HepG2 (cell line): ENCODE data around the gene DIS3L2. TPM values are rescaled to one million over a fixed set of nuclear protein-coding genes. Genes with fewer than 3 reads are reported as not detected.

ENCODE experiments used
- ATAC-seq: fragments of 200-7000 bp; cut with Tn5 transposase; 3 replicates; pipeline ENCODE4 v1.9.1; 2020; ENCODE audit warnings: mild to moderate bottlenecking, moderate library complexity
- BruUV-seq: library from RNA; stranded (reverse); fragments of 400-500 nt; replicated peaks from 2 replicates; lab custom pipeline; 2021; lab: Mats Ljungman, UMichigan
- CTCF ChIA-PET: fragments of 300-600 bp; formaldehyde crosslinking; extraction: SDS; loops from one replicate; lab custom pipeline; 2021; ENCODE audit warnings: low total read pairs, inconsistent platforms, low intra/inter-chr PET ratio; lab: Yijun Ruan, JAX
- POLR2A ChIA-PET: fragments of 350-600 bp; sonication (Branson Sonifier 250); formaldehyde crosslinking; loops from one replicate; lab custom pipeline; 2020; ENCODE audit warnings: antibody characterized with exemption, inconsistent platforms; lab: Yijun Ruan, JAX
- DNase-seq: peaks from one replicate; pipeline ENCODE4 v3.0.0-alpha.2; 2015; ENCODE audit warnings: low spot score
- FAIRE-seq: peaks from 3 replicates; lab custom pipeline; 2011; peaks lifted over from hg19 to GRCh38; lab: Jason Lieb, UNC
- H2AFZ ChIP-seq: one replicate; pipeline ENCODE4 v1.6.1; 2011; ENCODE audit warnings: low read length, inconsistent platforms
- H3K27ac ChIP-seq: fragments of 300-600 bp; 3 replicates; pipeline ENCODE4 v1.8.0; 2011; ENCODE audit warnings: mixed run types, mild to moderate bottlenecking, mixed read lengths, low read length, inconsistent platforms; ENCODE audit not compliant: insufficient read depth; ENCODE audit errors: extremely low read length
- H3K27me3 ChIP-seq, 2 experiments: fragments of 200-600 bp in 1 of 2; 2 replicates in 1 of 2; 3 replicates in 1 of 2; pipeline versions ENCODE4 v1.6.0 to v1.8.0; 2011; ENCODE audit warnings: low read length in 2 of 2, mild to moderate bottlenecking in 2 of 2, moderate library complexity in 2 of 2, inconsistent platforms in 1 of 2; ENCODE audit not compliant: insufficient read depth in 2 of 2, control insufficient read depth in 1 of 2
- H3K36me3 ChIP-seq, 2 experiments: fragments of 200-600 bp in 1 of 2; replicated peaks in 1 of 2; 2 replicates in 1 of 2; 3 replicates in 1 of 2; pipeline versions ENCODE4 v1.5.1 to v1.8.0; 2011; ENCODE audit warnings: low read length in 2 of 2, inconsistent platforms in 1 of 2; ENCODE audit not compliant: insufficient read depth in 2 of 2, control insufficient read depth in 1 of 2
- H3K4me1 ChIP-seq: 2 replicates; pipeline ENCODE4 v1.5.1; 2012; ENCODE audit warnings: low read length, inconsistent platforms; ENCODE audit not compliant: insufficient read depth
- H3K4me2 ChIP-seq: 2 replicates; pipeline ENCODE4 v1.6.0; 2011; ENCODE audit warnings: low read depth, low read length, inconsistent platforms
- H3K4me3 ChIP-seq, 3 experiments: fragments of 200-600 bp in 1 of 3; sonication (generic), shearing (Covaris generic) in 1 of 3; replicated peaks in 1 of 3; 2 replicates each; pipeline ENCODE4 v1.5.1; 2011 to 2016; ENCODE audit warnings: low read length in 3 of 3, inconsistent platforms in 2 of 3, low read depth in 2 of 3, mild to moderate bottlenecking in 2 of 3, control low read depth in 1 of 3, mixed read lengths in 1 of 3; ENCODE audit not compliant: insufficient read depth in 1 of 3
- H3K79me2 ChIP-seq: one replicate; pipeline ENCODE4 v1.6.1; 2011; ENCODE audit warnings: low read length, inconsistent platforms; ENCODE audit not compliant: insufficient read depth
- H3K9ac ChIP-seq: 2 replicates; pipeline ENCODE4 v1.6.0; 2011; ENCODE audit warnings: mild to moderate bottlenecking, low read depth, low read length, inconsistent platforms; ENCODE audit not compliant: insufficient read depth
- H3K9me3 ChIP-seq: 2 replicates; pipeline ENCODE4 v1.5.1; 2012; ENCODE audit warnings: mild to moderate bottlenecking, low read length
- H4K20me1 ChIP-seq: 2 replicates; pipeline ENCODE4 v1.6.0; 2011; ENCODE audit warnings: inconsistent platforms, mild to moderate bottlenecking, low read length, moderate library complexity; ENCODE audit not compliant: insufficient read depth
- FIP1L1 ChIP-seq: fragments of 200-400 bp; formaldehyde crosslinking; IDR thresholded peaks from 2 replicates; pipeline ENCODE4 v1.6.1; 2018; ENCODE audit warnings: low read depth, mild to moderate bottlenecking, low read length, moderate library complexity, borderline replicate concordance; ENCODE audit not compliant: insufficient read depth
- FLYWCH1 ChIP-seq: sonication (generic); formaldehyde crosslinking; IDR thresholded peaks from 2 replicates; pipeline ENCODE4 v1.8.1; 2023; ENCODE audit warnings: mild to moderate bottlenecking, missing genetic modification reagents
- MTF1 ChIP-seq: sonication (generic); formaldehyde crosslinking; IDR thresholded peaks from 2 replicates; pipeline ENCODE4 v1.5.0; 2020; ENCODE audit warnings: missing genetic modification reagents
- SRSF1 ChIP-seq: fragments of 200-400 bp; formaldehyde crosslinking; optimal IDR thresholded peaks from 2 replicates; pipeline ENCODE3; 2017; ENCODE audit warnings: mild to moderate bottlenecking, low read depth, low read length, moderate library complexity
- YEATS4 ChIP-seq: sonication (generic); formaldehyde crosslinking; IDR thresholded peaks from 2 replicates; pipeline ENCODE4 v1.4.0; 2020; ENCODE audit warnings: missing genetic modification reagents, borderline replicate concordance
- ZNF207 ChIP-seq: fragments of 450-650 bp; IDR thresholded peaks from 2 replicates; pipeline ENCODE4 v1.6.1; 2016; ENCODE audit warnings: antibody characterized with exemption, borderline replicate concordance
- ZNF232 ChIP-seq: sonication (generic); formaldehyde crosslinking; IDR thresholded peaks from 2 replicates; pipeline ENCODE4 v1.4.0; 2020; ENCODE audit warnings: missing genetic modification reagents, borderline replicate concordance
- WGBS: methylation state at CpG from one replicate; pipeline ENCODE4 v1.1.6; 2017; ENCODE audit warnings: low lambda C conversion rate; 5-methylcytosine and 5-hydroxymethylcytosine counted together
- in situ Hi-C: cut with HindIII; loops from 2 replicates; pipeline ENCODE4 v1.10.0; 2017; ENCODE audit warnings: low pct_unique_long_range_greater_than_20kb; ENCODE audit not compliant: extremely low pct_ligation_motif_present
- intact Hi-C: fragments of 100-400 bp; cut with micrococcal nuclease; formaldehyde crosslinking; loops from one replicate; pipeline ENCODE4 v1.10.0; 2022; ENCODE audit not compliant: unreplicated experiment
- polyA plus RNA-seq, 8 experiments: library from polyadenylated mRNA; depleted of rRNA in 3 of 8; stranded (reverse) in 7 of 8; unstranded in 1 of 8; fragments of >200 nt; fragmentation: Illumina TruSeq in 4 of 8; extraction: Trizol in 4 of 8; gene quantifications; 2 replicates each; pipeline versions ENCODE4 v1.2.1 to v1.2.3, GENCODE V29; 2011 to 2016; ENCODE audit warnings: low read depth in 4 of 8, missing spikeins in 1 of 8, mixed read lengths in 1 of 8; ENCODE audit not compliant: insufficient read depth in 1 of 8
- total RNA-seq, 5 experiments: library from RNA; depleted of rRNA; stranded (reverse); fragments of >200 nt; fragmentation: Illumina TruSeq; extraction: Trizol; gene quantifications; 2 replicates each; pipeline ENCODE4 v1.2.3, GENCODE V29; 2016; ENCODE audit warnings: low read depth in 1 of 5
- TF ChIP-seq, protein P1 (sequence below): sonication (generic); formaldehyde crosslinking; IDR thresholded peaks from 2 replicates; pipeline ENCODE4 v1.4.0; 2020; ENCODE audit warnings: missing genetic modification reagents

DIS3L2 gene
- total and polyA plus RNA-seq, 2 of the 13 experiments (the other 11 are each of a cell fraction or from before 2014, with no cell fraction given): 7.0 to 23.9 TPM

DNA sequence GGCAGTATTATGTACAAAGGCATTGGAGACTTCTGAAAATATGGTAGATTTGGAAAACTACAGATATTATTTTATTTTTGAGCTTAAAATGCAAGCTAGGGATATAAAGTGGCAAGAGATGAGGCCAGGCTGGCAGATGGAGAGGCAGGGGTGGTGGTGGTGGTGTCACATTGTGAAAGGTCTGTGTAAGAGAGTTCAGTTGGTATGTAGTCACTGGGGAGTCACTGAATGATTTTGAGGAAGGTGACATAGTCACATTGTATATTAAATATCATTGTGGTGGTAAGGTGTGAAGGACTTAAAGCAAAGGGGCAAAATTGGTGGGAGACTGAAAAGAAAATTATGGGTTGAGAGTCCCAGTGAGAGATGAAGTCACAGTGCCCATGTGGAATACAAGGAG is 82.5 kb downstream of the DIS3L2 start (continued):
- TF ChIP-seq FLYWCH1: no peak
- no peak for TF ChIP-seq MTF1 (CRISPR knock-in tag)
- TF ChIP-seq, protein P1, sequence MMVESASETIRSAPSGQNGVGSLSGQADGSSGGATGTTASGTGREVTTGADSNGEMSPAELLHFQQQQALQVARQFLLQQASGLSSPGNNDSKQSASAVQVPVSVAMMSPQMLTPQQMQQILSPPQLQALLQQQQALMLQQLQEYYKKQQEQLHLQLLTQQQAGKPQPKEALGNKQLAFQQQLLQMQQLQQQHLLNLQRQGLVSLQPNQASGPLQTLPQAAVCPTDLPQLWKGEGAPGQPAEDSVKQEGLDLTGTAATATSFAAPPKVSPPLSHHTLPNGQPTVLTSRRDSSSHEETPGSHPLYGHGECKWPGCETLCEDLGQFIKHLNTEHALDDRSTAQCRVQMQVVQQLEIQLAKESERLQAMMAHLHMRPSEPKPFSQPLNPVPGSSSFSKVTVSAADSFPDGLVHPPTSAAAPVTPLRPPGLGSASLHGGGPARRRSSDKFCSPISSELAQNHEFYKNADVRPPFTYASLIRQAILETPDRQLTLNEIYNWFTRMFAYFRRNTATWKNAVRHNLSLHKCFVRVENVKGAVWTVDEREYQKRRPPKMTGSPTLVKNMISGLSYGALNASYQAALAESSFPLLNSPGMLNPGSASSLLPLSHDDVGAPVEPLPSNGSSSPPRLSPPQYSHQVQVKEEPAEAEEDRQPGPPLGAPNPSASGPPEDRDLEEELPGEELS: no peak
- TF ChIP-seq FIP1L1: no peak
- no peak for TF ChIP-seq YEATS4 (CRISPR knock-in tag)
- no peak for TF ChIP-seq SRSF1

DNA sequence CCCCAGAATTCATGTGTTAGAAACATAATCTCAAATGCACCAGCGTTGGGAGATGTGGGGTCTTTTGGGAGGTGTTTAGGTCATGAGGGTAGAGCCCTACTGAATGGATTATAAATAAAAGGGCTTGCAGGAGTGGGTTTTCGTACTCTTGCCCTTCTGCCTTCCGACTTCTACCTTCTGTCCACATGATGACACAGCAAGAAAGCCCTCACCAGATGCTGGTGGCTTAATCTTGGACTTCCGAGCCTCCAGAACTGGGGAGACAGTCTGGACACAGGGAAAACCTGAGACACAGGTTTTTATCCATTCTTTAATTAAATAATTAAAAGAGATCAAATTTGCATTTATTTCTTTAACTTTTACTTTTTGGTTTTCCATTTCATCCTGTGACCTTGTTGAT is 87.8 kb downstream of the DIS3L2 start:
- 94% methylated on average over 4 of the region's 4 CpGs for WGBS
- Histone ChIP-seq H3K9ac (no peak overlapping the region), H2AFZ (no peak overlapping the region), H3K27ac (no peak overlapping the region), H3K9me3 (no peaks in the 10 kb centered on the region), H3K4me1 (no peaks in the 10 kb centered on the region), H3K79me2 (no peaks in the 10 kb centered on the region), H3K36me3 (no peaks in the 10 kb centered on the region), H3K4me2 (no peak overlapping the region), H4K20me1 (no peaks in the 10 kb centered on the region), H3K27me3 (no peaks in the 10 kb centered on the region), H3K4me3 (no peak overlapping the region)
- no peak for ATAC-seq
- DNase-seq: no peak
- intact Hi-C loops: no loop called here
- no peak for FAIRE-seq
- ChIA-PET CTCF (no interaction called here), POLR2A (no interaction called here)
- no TSS peak for BruUV-seq
- in situ Hi-C loops: no loop called here
- TF ChIP-seq ZNF207 (no peak), ZNF232 (CRISPR knock-in tag) (no peak)
